RWPE1 (cell line): ENCODE data around the gene PTGES3.

ENCODE experiments used
- CTCF ChIA-PET: fragments of 350-600 bp; sonication (Branson Sonifier 250); formaldehyde crosslinking; extraction: SDS; loops from one replicate; lab custom pipeline; 2021; lab: Yijun Ruan, JAX
- POLR2A ChIA-PET: fragments of 400-600 bp; formaldehyde crosslinking; extraction: SDS; loops from one replicate; lab custom pipeline; 2020; ENCODE audit warnings: antibody characterized with exemption; ENCODE audit not compliant: low non-redundant PET; lab: Yijun Ruan, JAX
- DNase-seq: peaks from one replicate; pipeline ENCODE4 v3.0.0; 2012; ENCODE audit warnings: low spot score
- H3K27ac ChIP-seq: fragments of 450-650 bp; 2 replicates; pipeline ENCODE4 v1.5.1; 2017
- CTCF ChIP-seq: fragments of 450-650 bp; conservative IDR thresholded peaks from 2 replicates; pipeline ENCODE4 v1.5.1; 2017; ENCODE audit warnings: low read depth, mild to moderate bottlenecking

Gene PTGES3

GRCh38 chr12:56630180-56630632 lies 57.9 kb downstream of the PTGES3 start, which contains the start of gene BAZ2A:
Gene BAZ2A, minus strand, starts transcription at chr12:56630326. Its CDS starts 12,796 bp downstream, at chr12:56617530.
- DNase-seq: peak; percentile 90
- POLR2A ChIA-PET: interaction anchor here (0.8 kb wide), 1 partner anchor 18 kb away, joined by 4 read pairs; no protein-coding TSS in a partner anchor
- peak within 1 kb of the TSS; percentile 87 for H3K27ac ChIP-seq
- CTCF ChIA-PET: interaction anchor here (1.0 kb wide), 1 partner anchor 11 kb away, joined by 3 read pairs; no protein-coding TSS in a partner anchor
- TF ChIP-seq CTCF: no peak

- POLR2A ChIA-PET: interaction anchor here (0.8 kb wide), 1 partner anchor 17 kb away, joined by 4 read pairs; no protein-coding TSS in a partner anchor
- no peak for DNase-seq
These were observed 58.5 kb downstream of the PTGES3 start for GRCh38 chr12:56629459-56630179.

GRCh38 chr12:56628671-56629458 lies 59.2 kb downstream of the PTGES3 start:
- H3K27ac ChIP-seq: peak overlapping the region; percentile 87
- no peak for DNase-seq
- CTCF ChIA-PET: interaction anchor here (0.5 to 1.8 kb wide), 8 partner anchors 8 to 824 kb away, joined by 3 to 11 read pairs (median 3); no protein-coding TSS in a partner anchor
- TF ChIP-seq CTCF: no peak
- POLR2A ChIA-PET: interaction anchor here (0.5 to 0.6 kb wide), 2 partner anchors 52 to 276 kb away, joined by 3 to 4 read pairs; no protein-coding TSS in a partner anchor

More at GRCh38 chr12:56629459-56630179, 58.5 kb downstream of the PTGES3 start:
- peak overlapping the region; percentile 87 for H3K27ac ChIP-seq
- no peak for TF ChIP-seq CTCF
- CTCF ChIA-PET: interaction anchor here (0.5 to 1.0 kb wide), 5 partner anchors 11 to 600 kb away, joined by 3 to 11 read pairs (median 3); no protein-coding TSS in a partner anchor

- H3K27ac ChIP-seq: no peak overlapping the region
- no peak for DNase-seq
- ChIA-PET POLR2A (no interaction called here), CTCF (no interaction called here)
- TF ChIP-seq CTCF: no peak
These were observed 61.4 kb downstream of the PTGES3 start for GRCh38 chr12:56626701-56627100.

- no peak for TF ChIP-seq CTCF
- ChIA-PET POLR2A (no interaction called here), CTCF (interaction anchor here (0.6 to 0.7 kb wide), 2 partner anchors 12 to 14 kb away, joined by 3 read pairs; no protein-coding TSS in a partner anchor)
- DNase-seq: no peak
- H3K27ac ChIP-seq: no peak overlapping the region; the same call in 1 of the 2 replicates
These were observed 65.5 kb downstream of the PTGES3 start for GRCh38 chr12:56622535-56622934.

GRCh38 chr12:56616925-56617324 lies 71.2 kb downstream of the PTGES3 start:
- TF ChIP-seq CTCF: no peak
- no peak for DNase-seq
- POLR2A ChIA-PET: interaction anchor here (0.6 kb wide), 1 partner anchor 310 kb away, joined by 8 read pairs; no protein-coding TSS in a partner anchor
- H3K27ac ChIP-seq: no peak overlapping the region
- CTCF ChIA-PET: interaction anchor here (0.6 to 1.0 kb wide), 2 partner anchors 20 to 23 kb away, joined by 3 to 6 read pairs; no protein-coding TSS in a partner anchor
